Osteoblast (primary cell): ENCODE results near the gene MICU2. TPM values are rescaled to one million over a fixed set of nuclear protein-coding genes. Genes with fewer than 3 reads are reported as not detected.

Experiments used
- DNase-seq: peaks from one replicate; pipeline ENCODE4 v3.0.0; 2011; ENCODE audit warnings: low spot score, mixed read lengths; ENCODE audit not compliant: insufficient read length; ENCODE audit errors: missing footprints
- H2AFZ ChIP-seq: 2 replicates; pipeline ENCODE4 v1.6.0; 2011; ENCODE audit warnings: mild to moderate bottlenecking, low read length
- H3K27ac ChIP-seq: 2 replicates; pipeline ENCODE4 v1.5.1; 2011; ENCODE audit warnings: mild to moderate bottlenecking, low read depth, low read length, moderate library complexity
- H3K27me3 ChIP-seq: 2 replicates; pipeline ENCODE4 v1.6.0; 2012; ENCODE audit warnings: mild to moderate bottlenecking, control low read depth, inconsistent platforms, low read length, moderate library complexity; ENCODE audit not compliant: insufficient read depth
- H3K36me3 ChIP-seq: 2 replicates; pipeline ENCODE4 v1.5.1; 2011; ENCODE audit warnings: mild to moderate bottlenecking, low read length, control low read depth, moderate library complexity; ENCODE audit not compliant: insufficient read depth
- H3K4me1 ChIP-seq: 2 replicates; pipeline ENCODE4 v1.5.1; 2011; ENCODE audit warnings: mild to moderate bottlenecking, low read length, control low read depth, moderate library complexity; ENCODE audit not compliant: insufficient read depth
- H3K4me2 ChIP-seq: 2 replicates; pipeline ENCODE4 v1.6.0; 2011; ENCODE audit warnings: mild to moderate bottlenecking, low read length; ENCODE audit not compliant: insufficient read depth
- H3K4me3 ChIP-seq: fragments of 200-600 bp; sonication (generic); 3 replicates; pipeline ENCODE4 v1.5.1; 2012; ENCODE audit warnings: mild to moderate bottlenecking, low read length, inconsistent platforms; ENCODE audit not compliant: insufficient read depth
- H3K79me2 ChIP-seq: 2 replicates; pipeline ENCODE4 v1.6.0; 2012; ENCODE audit warnings: mild to moderate bottlenecking, low read length, control low read depth, inconsistent platforms; ENCODE audit not compliant: insufficient read depth
- H3K9me3 ChIP-seq: 2 replicates; pipeline ENCODE4 v1.5.1; 2011; ENCODE audit warnings: low read depth, low read length, control low read depth
- H4K20me1 ChIP-seq: 2 replicates; pipeline ENCODE4 v1.6.0; 2012; ENCODE audit warnings: mild to moderate bottlenecking, low read length, control low read depth; ENCODE audit not compliant: insufficient read depth
- CTCF ChIP-seq: IDR thresholded peaks from 2 replicates; pipeline ENCODE4 v1.5.1; 2011; ENCODE audit warnings: mild to moderate bottlenecking, low read depth, low read length, moderate library complexity; ENCODE audit errors: extremely low read depth
- total RNA-seq: library from RNA; depleted of rRNA; stranded (reverse); fragments of >200 nt; gene quantifications from 2 replicates; pipeline ENCODE4 v1.2.3, GENCODE V29; 2012

Gene MICU2
- total RNA-seq = 41.0 and 46.0 TPM in 2 replicates

GRCh38 chr13:21603531-21604448 is at the start of gene MICU2:
TSS of gene MICU2 (minus strand) at chr13:21604170. CDS start at chr13:21604148, 22 bp downstream.
- peak within 1 kb of the TSS; percentile 97 for H3K4me2 ChIP-seq
- H3K9me3 ChIP-seq = no peaks in the 10 kb centered on the region
- peak within 1 kb of the TSS; percentile 96 for H3K4me3 ChIP-seq
- TF ChIP-seq CTCF = no peak
- no peaks in the 10 kb centered on the region for H3K4me1 ChIP-seq
- peak; percentile 98 for DNase-seq
- peak within 1 kb of the TSS; percentile 95 for H3K27ac ChIP-seq
- no peaks in the 10 kb centered on the region for H3K36me3 ChIP-seq
- H3K79me2 ChIP-seq = peaks cover 40% of the 10 kb centered on the region
- H3K27me3 ChIP-seq = no peaks in the 10 kb centered on the region
- peak within 1 kb of the TSS; percentile 95 for H2AFZ ChIP-seq
- H4K20me1 ChIP-seq = peaks cover 13% of the 10 kb centered on the region

GRCh38 chr13:21641629-21642028 is 37.7 kb upstream of the MICU2 start:
- no peaks in the 10 kb centered on the region for H3K4me1 ChIP-seq
- no peaks in the 10 kb centered on the region for H3K36me3 ChIP-seq
- DNase-seq = no peak
- H3K27ac ChIP-seq = no peak overlapping the region
- H4K20me1 ChIP-seq = no peaks in the 10 kb centered on the region
- H3K4me2 ChIP-seq = no peak overlapping the region
- no peak for TF ChIP-seq CTCF
- H3K4me3 ChIP-seq = no peak overlapping the region
- no peak overlapping the region for H2AFZ ChIP-seq
- H3K9me3 ChIP-seq = no peaks in the 10 kb centered on the region
- no peaks in the 10 kb centered on the region for H3K79me2 ChIP-seq
- H3K27me3 ChIP-seq = no peaks in the 10 kb centered on the region

GRCh38 chr13:21639561-21639960 is 35.6 kb upstream of the MICU2 start:
- Histone ChIP-seq H3K79me2 (no peaks in the 10 kb centered on the region), H3K4me3 (no peak overlapping the region), H4K20me1 (no peaks in the 10 kb centered on the region), H3K4me2 (no peak overlapping the region), H3K9me3 (no peaks in the 10 kb centered on the region), H3K36me3 (no peaks in the 10 kb centered on the region), H3K4me1 (no peaks in the 10 kb centered on the region), H3K27me3 (no peaks in the 10 kb centered on the region), H3K27ac (no peak overlapping the region), H2AFZ (no peak overlapping the region)
- no peak for DNase-seq
- no peak for TF ChIP-seq CTCF
